ENCODE data around the gene PAH.

PAH gene

DNA sequence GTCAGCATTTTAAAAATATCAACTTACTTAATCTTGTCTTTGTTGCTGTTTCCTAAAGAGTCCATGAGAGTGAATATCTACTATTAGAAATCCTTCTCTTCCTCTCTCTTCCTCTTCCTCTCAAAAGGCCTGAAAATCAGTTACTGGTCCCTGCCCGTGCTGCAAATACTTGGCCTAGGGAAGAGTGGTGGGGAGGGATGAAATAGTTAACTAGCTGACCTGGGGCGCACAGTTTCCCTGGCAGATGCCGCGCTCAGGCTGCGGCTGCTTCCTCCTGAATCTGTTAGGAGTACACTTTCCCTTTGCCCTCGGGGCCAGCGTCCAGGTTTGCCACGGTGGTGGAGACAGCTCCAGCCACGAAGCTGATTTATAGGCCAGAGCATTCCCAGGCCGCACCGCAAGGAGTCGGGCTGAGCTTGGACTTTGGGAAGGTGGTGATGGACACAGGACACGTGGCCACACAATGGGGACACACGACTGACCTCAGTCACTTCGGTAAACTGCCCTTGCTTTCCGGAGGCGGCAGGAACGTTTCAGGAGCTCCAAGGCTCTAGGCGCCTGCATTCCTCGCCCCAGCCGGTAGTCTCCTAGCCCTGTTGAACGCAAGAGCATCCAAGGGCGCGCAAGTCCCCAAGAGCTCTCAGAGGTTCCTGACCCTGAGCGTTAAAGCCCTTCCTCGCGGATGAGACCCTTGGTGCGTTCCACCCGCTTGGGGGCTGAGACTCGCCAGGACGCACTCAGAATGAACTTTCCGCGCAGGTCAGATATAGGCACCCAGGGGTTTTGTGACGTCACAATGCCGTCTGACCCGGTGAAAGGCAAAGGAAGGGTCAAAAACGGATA lies 33.3 kb upstream of the PAH start:
- DNase-seq (ENCODE audit: low spot score) = no peak

DNA sequence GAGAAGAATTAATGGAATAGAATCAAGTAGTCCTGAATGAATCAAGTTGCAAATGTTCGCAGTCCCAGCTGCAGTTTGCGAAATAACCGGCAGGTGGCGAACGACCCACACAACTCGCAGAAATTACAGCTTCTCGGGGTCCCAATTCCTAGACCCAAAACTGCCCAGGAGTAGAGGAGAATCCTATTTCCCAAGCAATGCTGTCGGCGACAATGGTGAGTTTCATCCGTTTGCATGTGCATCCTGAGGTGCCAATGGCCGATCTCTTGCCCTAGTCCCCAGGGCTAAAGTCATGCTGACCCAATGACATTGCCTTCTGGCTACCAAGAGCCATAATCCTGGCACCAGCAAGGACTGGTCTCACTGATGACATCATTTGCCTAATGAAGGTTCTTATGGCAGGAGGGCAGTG lies 31.9 kb upstream of the PAH start:
- DNase-seq (ENCODE audit: low spot score) = peak; percentile 55

DNA sequence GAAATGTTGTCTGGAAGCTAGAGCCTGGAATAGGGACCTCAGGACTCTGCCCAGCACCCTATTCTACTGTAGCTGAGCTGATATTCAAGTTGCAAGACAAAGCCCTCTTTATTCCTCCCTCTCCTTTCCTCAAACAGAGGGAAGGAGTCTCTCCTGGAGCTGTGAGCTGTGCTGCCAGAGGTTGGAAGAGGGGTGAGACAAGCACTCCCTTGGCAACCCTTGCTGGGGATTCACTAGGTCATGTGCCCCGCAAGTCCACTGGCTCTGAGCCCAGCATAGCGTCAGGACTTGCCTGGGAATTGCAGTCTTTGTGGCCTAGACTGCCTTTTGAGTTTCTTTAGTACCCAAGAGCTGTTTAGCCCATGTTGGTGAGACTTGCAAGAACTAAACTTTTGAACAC lies 29.0 kb upstream of the PAH start:
- DNase-seq (ENCODE audit: low spot score) = no peak

DNA sequence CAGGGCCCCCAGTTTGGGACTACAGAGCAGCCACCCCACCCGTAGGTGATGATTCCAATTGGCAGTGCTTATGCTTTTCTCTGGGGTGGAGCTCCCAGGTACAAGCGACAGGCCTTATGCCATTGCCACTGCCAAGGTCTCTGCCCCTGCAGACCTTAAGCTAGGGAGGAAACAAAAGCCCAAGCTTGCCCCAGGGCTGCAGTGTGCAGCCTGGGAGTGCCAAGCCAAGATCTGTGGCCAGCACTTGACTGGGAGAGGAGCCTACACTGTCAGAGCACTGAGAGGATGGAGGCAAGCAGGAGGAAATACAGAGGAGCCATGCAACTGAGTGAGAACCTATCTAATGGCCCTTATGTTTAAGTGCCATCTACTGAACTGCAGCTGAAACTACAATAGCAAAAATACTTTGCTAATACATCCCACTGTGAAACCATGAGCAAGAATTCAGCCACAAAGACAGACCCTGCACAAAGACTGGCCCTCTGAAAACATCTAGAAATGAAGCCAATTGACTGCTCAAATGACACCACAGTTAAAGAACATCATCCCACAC lies 22.7 kb upstream of the PAH start:
- DNase-seq (ENCODE audit: low spot score) = no peak

DNA sequence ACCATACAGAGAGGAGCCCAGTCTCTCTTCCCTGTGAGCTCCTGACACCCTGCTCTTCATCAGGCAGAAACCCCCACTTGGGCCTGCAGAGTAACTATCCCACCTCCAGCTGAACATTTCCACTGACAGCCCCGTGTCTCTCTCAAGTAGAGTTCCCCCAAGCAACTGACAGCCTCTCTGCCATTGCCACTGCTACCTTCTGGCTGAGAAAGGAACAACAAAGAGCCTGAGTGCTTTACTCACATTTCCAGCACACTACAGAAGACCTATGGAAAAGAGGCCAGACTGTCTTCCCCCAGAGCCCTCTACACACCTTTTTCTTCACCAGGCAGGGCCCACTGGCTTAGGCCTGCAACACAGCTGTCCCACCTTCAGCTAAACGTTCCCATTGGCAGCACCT lies 22.0 kb upstream of the PAH start:
- no peak for DNase-seq (ENCODE audit: low spot score)

DNA sequence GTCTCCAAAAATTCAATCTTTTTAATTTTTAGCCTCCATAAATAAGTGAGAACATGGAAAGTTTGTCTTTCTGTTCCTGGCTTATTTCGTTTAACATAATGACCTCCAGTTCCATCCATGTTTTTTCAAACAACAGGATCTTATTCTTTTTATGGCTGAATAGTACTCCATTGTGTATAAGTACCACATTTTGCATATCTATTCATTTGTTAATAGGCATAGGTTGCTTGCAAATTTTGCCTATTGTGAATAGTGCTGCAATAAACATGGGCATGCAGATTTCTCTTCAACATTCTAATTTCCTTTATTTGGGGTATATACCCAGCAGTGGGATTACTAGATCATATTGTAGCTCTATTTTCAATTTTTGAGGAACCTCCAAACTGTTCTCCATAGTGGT lies 16.1 kb upstream of the PAH start:
- no peak for DNase-seq (ENCODE audit: low spot score)

DNA sequence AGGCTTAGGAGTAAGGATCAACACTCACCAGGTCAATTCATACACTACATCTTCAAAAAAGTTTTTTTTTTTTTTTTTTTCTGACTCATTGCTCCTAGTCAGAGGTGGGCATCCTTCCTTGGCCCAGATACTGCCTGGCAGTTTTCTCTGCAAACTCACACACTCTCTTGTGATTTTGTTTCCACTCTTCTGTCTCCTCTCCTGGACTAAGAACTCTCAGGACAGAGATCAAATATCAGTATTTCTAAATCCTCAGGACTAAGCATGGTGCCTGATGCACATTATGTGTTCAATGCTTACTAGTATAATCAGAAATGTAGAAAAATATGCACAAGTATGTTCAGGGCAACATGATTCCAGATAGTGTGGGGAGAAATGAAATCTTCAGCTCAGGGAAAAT lies 10.2 kb upstream of the PAH start:
- DNase-seq (ENCODE audit: low spot score) = no peak

DNA sequence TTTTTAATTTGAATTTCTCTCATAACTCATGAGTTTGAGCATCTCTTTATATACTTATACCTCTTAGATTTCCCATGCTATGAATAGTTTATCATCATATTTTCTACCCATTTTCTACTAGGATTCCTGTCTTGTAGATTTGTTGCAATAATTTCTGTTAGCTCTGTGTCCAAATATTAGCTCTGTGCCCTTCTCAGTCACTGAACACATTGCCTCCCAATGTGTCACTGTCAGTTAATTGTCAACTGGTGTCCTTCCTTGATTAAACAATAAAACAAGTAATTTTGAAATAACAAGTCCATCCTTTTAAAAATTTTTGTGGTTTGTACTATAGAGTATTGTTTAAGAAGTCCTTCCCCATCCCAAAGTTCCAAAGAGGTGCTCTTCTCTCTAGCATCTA lies 4.2 kb upstream of the PAH start:
- DNase-seq (ENCODE audit: low spot score) = no peak

DNA sequence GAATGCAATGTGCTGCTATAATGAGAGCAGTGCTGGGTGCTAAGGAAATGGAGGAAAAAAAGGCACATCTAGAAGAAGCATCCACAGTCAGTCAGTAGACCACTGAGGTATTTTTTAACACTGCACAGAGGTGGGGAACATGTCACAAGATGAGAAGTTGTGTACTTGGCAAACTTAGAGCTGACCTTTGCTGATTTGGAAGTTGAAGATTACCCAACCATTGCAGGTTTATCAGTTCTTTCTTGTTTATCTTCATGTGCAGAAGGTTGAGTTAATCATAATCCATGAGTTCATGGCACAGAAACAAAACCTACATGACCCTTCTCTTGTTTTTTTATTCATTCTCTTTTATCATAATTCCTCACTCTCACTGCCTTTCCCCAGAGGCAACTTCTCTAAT lies 3.2 kb upstream of the PAH start:
- DNase-seq (ENCODE audit: low spot score) = no peak

DNA sequence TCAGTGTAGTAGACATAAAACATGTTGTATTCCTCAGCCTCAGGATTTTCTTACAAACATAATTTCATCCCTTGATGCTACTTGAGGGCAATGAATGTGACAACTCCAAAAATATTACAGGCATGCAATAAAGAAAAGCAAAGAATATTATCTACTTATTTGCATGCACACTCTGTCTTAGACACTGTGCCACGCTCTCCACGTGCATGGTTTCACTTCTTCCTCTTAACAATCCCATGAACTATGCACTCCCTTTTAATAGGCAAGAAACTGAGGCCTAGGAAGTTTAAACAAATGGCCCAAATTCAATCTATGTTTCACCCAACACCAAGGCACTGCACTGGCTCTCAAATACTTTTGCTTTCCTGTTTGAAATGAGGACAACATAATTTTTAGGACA lies 1.8 kb upstream of the PAH start:
- no peak for DNase-seq (ENCODE audit: low spot score)

DNA sequence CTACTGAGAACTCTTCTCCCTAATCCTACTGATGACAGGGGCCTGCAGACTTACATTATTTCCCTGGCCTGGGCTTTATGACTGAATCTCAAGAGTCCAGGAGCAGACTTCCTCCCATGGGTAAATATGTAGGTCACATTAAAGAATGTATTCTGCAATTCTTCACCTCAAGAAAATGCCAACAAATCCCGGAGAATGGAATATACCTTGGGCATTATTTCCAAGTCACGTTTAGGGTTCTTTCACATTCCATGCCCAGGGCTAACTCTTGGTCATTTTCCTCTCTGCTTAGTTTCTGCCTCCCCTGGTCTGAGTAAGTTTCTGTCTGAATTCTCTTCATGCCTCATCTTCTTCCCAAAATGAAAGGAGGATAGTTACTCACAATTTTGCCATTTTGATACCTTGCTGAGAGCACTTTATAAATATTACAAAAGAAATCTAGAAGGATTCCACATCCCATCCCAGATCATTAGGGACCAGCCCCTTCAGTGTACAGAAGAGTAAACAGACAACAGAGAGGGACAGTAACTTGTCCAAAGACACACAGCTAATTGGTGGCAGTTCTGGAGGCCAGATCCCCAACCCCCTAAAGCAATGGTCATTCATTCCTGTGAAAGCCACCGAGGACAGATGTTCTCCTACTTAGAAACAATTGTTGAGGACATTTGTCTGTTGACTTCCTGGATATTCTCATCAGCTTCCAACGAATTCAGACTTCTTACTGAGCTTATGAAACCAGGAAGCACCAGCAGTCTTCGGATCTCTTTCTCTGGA lies 605 bp downstream of the PAH start:
- DNase-seq (ENCODE audit: low spot score) = no peak

DNA sequence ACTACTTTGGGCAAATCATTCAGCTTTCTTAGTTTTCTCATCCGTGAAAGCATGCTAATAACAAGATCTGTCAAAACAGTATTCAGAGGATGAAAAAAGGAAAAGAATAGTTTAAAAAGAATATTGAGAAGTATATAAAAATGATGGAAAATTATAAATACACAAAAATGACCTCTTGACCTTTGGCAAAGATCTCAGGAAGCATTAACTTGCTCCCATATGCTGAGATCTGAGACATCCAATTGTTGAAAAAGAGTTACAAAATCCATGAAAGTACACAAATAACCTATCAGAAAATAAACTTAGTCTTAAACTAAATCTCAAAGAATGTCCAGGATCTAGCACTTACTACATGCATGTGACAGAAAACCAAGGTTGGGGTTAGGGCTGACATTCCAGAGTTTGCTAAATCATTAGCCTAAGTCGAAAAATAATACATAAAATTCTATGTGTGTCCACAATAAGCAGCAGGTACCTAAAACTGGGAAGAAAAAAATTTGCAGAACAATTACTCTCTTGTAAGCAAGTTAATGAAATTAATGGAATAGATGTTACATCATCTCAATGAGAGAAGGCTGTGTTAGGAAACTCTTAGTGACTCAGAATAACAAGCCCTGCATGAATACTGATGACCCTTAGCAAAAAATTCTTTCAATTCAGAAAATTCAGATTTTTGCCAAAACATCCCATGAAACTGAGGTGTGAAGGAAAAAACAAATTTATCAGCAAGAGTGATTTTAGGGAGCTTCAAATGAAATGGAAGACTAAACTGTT lies 3.4 kb downstream of the PAH start:
- no peak for DNase-seq (ENCODE audit: low spot score)

DNA sequence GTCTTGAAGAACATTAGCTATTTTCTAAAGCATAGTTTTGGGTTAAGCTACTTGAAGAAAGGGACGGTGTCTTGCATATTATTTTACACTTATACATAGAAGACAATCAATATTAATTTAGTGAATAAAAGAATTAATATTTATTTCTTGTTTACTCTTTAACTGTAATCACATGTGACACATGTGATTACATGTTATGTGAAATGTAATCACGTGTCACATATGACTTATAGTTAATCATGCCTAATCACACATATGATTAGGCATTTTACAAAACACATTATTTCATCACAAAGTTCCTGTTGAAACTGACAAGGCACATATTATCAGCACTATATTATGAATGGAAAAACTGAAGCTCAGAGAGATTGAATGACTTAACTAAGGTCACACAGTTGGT lies 4.8 kb downstream of the PAH start:
- no peak for DNase-seq (ENCODE audit: low spot score)

DNA sequence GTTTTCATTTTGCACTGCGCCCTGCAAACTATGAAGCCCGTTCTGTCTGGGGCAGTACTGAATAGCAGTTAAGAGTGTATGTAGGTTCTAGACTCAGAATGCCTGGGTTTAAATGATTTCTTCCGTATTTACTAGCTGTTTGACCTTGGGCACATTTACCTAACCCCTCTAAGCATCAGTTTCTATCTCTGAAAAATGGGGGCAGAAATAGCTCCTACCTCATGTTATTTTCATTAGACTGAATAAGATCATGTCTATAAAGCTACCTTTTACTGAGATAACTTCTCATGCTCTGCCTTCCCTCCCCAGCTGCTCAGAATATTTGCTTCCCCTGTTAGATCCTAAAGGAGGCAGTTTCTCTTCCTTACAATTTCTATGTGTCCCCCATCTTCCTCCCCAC lies 5.7 kb downstream of the PAH start:
- DNase-seq (ENCODE audit: low spot score) = no peak

DNA sequence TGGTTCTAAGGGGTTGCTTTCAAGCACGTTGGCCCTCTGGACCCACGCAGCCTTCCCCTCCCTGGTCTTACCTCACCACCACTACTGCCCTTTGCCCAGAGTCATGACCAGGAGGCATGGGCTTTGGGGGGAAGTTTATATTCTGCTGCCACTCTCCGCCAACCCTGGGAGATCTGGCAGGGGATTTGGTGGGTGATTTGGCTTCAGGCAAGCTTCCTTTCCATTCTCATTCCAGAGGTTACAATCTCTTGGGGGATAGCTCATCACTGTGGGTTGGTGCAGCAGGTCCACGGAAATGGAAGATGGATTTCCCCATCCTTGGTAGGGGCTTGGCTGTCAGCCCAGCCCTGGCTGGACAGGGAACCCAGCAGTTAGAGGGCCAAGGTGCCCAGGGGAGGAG lies 6.3 kb downstream of the PAH start:
- no peak for DNase-seq (ENCODE audit: low spot score)

DNA sequence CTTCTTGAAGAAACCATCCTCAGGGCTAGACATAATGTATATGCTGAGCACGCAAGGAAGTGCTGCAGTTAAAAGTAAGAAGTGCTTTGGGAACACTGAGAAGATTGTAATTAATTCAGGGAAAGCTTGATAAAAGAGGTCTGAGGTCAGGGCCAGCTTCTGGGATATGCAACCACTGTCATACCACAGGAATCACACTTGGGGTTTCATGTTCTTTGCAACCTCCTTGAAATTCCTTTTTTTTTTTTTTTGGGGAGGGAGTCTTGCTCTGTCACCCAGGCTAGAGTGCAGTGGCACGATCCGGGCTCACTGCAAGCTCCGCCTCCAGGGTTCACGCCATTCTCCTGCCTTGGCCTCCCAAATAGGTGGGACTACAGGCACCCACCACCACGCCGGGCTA lies 6.9 kb downstream of the PAH start:
- no peak for DNase-seq (ENCODE audit: low spot score)

DNA sequence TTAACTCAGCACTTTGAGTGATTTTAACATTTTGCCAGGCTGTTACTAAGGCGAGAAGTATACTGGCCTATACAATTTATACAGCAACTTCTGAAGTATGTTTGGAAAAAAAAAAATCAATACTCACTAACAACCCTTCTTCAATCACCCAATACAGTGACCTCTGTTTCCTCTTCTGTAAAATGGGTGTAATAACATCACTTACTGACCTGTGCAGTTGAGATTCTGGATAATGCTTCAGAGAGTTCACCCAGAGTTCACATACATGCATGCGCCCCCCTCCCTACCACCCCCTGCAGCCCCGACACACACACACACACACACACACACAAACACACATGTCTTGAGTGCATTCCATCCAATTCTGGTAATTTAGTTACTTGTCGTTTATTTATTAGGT lies 9.1 kb downstream of the PAH start:
- no peak for DNase-seq (ENCODE audit: low spot score)

DNA sequence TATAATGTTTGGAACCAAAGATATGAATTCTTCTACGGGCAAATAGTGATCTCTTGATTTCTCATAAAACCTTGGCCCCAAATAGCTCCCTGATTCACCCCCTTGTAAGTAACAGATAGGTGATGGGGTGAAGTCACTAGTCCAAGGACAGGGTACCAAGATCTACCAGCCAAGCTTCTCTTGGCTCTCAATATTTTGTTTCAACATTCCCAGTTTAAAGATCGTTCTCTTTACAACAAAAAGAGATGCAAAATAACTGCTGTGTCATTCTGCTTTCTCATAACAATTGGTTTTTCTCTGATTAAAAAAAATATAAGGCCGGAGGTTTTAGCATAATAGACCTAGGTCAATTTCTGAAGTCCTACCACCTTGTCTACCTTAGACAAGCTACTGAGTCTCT lies 11.8 kb downstream of the PAH start:
- DNase-seq (ENCODE audit: low spot score) = no peak

DNA sequence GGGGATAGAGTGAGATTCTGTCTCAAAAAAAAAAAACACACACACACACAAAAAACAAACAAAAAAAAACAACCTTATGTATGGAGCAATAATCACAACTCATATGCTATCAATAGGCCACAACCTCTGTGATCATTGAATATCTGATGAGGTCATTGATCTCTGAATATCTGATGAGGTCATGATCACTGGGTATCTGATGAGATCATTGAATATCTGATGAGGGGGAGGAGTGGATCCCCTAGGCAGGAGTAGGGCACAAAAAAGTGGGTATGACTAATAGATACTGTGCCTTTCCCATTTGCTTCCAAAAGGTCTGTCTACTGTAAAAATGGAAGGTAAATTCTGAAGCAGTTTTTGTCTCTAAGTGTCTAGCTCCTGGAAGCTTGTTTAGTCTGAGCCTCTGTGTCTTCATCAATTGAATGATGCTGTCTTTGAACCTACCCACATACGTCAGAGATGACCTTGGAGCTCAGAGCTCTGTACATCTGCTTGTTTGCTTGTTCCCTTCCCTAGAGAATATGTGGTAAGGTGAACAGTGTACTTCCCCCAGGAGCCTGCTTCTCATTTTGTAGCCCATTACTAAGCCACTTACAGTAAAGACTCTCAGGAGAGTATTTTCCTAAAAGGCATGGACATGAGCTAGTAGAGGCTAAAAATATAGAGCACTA lies 13.6 kb downstream of the PAH start:
- DNase-seq (ENCODE audit: low spot score) = no peak

DNA sequence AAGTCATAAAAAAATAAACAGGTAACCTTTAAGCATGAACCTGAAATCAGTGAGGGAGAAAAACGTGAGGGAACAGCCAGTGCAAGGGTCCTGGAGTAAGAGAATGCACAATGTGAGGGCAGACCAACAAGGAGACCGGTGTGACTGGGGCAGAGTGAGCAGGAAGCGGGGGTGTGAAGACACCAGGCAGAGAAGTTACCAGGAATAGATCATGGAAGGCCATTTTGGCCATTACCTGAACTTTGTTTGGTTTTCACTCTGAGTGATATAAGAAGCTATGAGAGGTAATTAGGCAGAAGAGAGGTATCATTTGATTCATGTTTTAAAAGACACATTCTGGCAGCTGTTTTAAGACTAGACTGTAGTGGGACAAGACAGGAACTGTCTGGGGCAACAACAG lies 15.0 kb downstream of the PAH start:
- DNase-seq (ENCODE audit: low spot score) = no peak

DNA sequence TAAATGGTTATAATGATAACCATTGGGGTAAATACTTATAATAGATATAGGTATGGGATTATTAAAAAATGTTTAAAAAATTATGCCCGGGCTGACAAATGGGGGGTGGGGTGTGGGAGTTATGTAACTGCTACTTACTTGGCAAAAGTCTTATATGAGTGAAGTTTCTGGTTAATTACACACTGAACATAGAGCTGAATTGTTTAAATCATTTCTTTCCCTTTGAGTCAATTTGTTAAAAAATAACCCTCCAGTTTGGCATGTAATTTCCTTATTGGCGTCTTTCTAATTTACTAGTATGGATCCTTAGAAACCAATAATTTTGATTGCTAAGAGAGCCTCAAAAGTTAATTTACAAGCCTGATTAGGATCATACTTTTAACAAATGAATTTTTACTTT lies 16.7 kb downstream of the PAH start:
- DNase-seq (ENCODE audit: low spot score) = no peak

DNA sequence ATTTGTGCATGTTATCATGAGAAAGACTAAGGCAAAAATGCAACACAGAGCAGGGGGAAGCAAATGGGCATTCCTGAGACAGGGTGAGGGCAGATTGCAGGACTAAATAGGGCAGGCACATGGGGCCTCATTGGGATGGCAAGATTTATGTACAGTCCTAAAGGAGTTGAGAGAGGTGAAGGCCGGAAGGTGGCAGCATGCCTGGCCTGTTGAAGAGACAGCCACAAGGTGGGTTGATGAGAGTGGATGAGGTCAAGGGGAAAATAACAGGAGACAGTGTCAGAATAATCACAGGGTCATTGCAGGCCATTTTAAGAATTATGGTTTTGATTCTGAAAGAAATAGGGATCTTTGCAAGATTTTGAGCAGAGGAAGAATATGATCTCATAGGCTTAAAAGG lies 21.0 kb downstream of the PAH start:
- DNase-seq (ENCODE audit: low spot score) = no peak
